ENCODE measurements around the gene OR2AT4.
"Not testable (repeated sequence)": the region's sequence is repeated elsewhere in the genome, so short reads cannot be mapped to it uniquely, and the experiment has no call there.

OR2AT4 gene

GRCh38 chr11:75126564-75126963 is 29.9 kb upstream of the OR2AT4 start:
- TF ChIP-seq, protein P1, sequence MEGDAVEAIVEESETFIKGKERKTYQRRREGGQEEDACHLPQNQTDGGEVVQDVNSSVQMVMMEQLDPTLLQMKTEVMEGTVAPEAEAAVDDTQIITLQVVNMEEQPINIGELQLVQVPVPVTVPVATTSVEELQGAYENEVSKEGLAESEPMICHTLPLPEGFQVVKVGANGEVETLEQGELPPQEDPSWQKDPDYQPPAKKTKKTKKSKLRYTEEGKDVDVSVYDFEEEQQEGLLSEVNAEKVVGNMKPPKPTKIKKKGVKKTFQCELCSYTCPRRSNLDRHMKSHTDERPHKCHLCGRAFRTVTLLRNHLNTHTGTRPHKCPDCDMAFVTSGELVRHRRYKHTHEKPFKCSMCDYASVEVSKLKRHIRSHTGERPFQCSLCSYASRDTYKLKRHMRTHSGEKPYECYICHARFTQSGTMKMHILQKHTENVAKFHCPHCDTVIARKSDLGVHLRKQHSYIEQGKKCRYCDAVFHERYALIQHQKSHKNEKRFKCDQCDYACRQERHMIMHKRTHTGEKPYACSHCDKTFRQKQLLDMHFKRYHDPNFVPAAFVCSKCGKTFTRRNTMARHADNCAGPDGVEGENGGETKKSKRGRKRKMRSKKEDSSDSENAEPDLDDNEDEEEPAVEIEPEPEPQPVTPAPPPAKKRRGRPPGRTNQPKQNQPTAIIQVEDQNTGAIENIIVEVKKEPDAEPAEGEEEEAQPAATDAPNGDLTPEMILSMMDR (IDR thresholded peaks at IDR 0.05; ENCODE audit: low read depth, low read length) = no peak
- no peak for DNase-seq (ENCODE audit: low read depth in 2 of 2)
- H3K4me3 ChIP-seq (replicated peaks in 1 of 2; ENCODE audit: low read depth in 2 of 2, low read length in 2 of 2) = no peak overlapping the region

DNA sequence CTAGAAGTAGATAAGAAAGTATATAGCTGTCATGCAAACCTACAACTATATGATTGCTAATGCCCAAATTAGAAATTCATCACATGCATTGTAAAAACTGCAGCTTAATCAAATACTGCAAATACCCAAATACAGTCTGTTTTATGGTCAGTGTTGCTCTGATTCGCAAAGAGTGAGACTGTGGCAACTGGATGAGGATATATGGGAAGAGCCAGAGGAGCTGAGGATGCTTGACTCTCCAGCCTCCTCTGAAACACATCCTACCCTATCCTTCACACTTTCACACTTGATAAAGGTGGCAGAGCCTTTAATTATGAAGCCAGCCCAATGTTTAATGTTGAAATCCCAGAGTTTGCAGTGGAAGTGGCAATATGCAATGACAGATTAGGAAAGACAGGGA is 21.9 kb upstream of the OR2AT4 start:
- H3K4me3 ChIP-seq (replicated peaks in 1 of 2; ENCODE audit: low read depth in 2 of 2, low read length in 2 of 2) = no peak overlapping the region
- no peak for DNase-seq (ENCODE audit: low read depth in 2 of 2)
- TF ChIP-seq, protein P1 (IDR thresholded peaks at IDR 0.05; ENCODE audit: low read depth, low read length) = no peak

- TF ChIP-seq, protein P1 (IDR thresholded peaks at IDR 0.05; ENCODE audit: low read depth, low read length) = no peak
- no peak for DNase-seq (ENCODE audit: low read depth in 2 of 2)
- no peak overlapping the region for H3K4me3 ChIP-seq (replicated peaks in 1 of 2; ENCODE audit: low read depth in 2 of 2, low read length in 2 of 2)
Observed at GRCh38 chr11:75114465-75114864, 17.8 kb upstream of the OR2AT4 start.

DNA sequence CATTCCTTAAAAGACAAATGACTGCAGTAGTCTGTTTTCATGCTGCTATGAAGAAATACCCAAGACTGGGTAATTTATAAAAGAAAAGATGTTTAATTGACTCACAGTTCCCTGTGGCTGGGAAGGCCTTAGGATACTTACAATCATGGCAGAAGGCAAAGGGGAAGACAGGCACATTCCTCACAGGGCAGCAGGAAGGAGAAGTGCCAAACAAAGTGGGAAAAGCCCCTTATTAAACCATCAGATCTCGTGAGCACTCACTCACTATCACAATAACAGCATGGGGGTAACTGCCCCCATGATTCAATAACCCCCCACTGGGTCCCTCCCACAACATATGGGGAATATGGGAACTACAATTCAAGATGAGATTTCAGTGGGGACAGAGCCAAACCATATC is 16.4 kb upstream of the OR2AT4 start:
- DNase-seq (ENCODE audit: low read depth in 2 of 2) = no peak
- TF ChIP-seq, protein P1 (IDR thresholded peaks at IDR 0.05; ENCODE audit: low read depth, low read length) = no peak
- H3K4me3 ChIP-seq (replicated peaks in 1 of 2; ENCODE audit: low read depth in 2 of 2, low read length in 2 of 2) = no peak overlapping the region

DNA sequence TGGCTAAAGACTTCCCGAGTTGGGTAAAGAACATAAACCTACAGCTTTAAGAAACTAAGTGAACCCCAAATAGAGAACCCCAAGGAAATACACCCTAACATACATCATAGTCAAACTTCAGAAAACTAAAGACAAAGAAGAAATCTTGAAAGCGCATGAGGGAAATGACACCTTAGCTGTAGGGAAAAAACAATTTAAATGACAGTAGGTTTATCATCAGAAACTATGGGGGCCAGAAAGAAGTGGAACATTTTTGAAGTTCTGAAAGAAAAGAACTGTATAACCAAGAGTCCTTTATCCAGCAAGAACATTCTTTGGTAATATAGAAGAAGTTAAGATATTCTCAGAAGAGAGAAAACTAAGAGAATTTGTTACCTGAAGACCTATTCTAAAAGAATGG is 15.5 kb upstream of the OR2AT4 start:
- no peak overlapping the region for H3K4me3 ChIP-seq (replicated peaks in 1 of 2; ENCODE audit: low read depth in 2 of 2, low read length in 2 of 2)
- TF ChIP-seq, protein P1 (IDR thresholded peaks at IDR 0.05; ENCODE audit: low read depth, low read length) = no peak
- DNase-seq (ENCODE audit: low read depth in 2 of 2) = no peak

DNA sequence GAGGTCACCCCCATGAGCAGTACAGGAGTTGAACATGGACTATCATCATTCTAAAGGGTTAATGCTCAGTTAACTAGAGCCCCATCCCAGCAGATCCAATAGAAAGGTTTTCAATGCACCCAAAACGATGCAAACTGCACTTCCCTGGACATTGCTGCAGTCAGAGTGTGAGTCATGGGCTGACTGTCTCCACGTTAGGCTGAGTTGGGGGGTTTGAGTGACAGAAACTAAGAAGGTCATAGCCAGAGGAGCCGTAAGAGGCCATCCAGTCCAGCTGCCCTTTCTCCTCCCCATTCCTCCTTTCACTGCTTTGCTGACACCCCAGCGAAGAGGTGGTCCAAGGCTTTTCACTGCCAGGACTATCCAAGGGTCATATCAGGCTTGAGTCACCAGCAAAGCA is 10.5 kb upstream of the OR2AT4 start:
- DNase-seq (ENCODE audit: low read depth in 2 of 2) = peak; percentile 12
- TF ChIP-seq, protein P1 (IDR thresholded peaks at IDR 0.05; ENCODE audit: low read depth, low read length) = no peak
- no peak overlapping the region for H3K4me3 ChIP-seq (replicated peaks in 1 of 2; ENCODE audit: low read depth in 2 of 2, low read length in 2 of 2)

DNA sequence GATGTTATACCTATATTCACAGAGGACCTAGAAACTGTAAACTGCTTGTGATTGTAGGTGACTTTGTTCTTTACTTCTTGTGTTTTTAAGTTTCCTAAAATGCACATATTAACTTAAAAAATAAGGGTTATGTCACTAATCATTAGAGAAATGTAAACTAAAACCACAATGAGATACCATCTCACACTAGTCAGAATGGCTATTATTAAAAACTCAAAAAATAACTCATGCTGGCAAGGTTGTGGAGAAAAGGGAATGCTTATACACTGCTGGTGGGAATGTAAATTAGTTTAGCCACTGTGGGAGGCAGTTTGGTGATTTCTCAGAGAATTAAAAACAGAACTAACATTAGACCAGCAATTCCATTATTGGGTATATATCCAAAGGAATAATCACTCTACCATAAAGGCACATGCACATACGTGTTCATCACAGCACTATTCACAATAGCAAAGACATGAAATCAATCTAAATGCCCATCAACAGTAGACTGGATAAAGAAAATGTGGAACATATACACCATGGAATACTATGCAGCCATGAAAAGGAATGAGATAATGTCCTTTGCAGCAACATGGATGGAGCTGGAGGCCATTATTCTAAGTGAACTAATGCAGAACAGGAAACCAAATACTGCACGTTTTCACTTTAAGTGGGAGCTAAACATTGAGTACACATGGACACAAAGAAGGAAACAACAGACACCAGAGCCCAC is 9.4 kb upstream of the OR2AT4 start:
- DNase-seq (ENCODE audit: low read depth in 2 of 2) = not testable (repeated sequence)

More for the DNA sequence above, 9.4 kb upstream of the OR2AT4 start:
- not testable (repeated sequence) for H3K4me3 ChIP-seq (replicated peaks in 1 of 2; ENCODE audit: low read depth in 2 of 2, low read length in 2 of 2)
